Measurements from ENCODE around the gene ATP1A2. TPM values are rescaled to one million over a fixed set of nuclear protein-coding genes. Genes with fewer than 3 reads are reported as not detected.

Gene ATP1A2
- total and polyA plus RNA-seq, 2 of the 8 experiments (the other 6 are each of a cell fraction or from before 2014, with no cell fraction given): 39.7 to 40.8 TPM

DNA sequence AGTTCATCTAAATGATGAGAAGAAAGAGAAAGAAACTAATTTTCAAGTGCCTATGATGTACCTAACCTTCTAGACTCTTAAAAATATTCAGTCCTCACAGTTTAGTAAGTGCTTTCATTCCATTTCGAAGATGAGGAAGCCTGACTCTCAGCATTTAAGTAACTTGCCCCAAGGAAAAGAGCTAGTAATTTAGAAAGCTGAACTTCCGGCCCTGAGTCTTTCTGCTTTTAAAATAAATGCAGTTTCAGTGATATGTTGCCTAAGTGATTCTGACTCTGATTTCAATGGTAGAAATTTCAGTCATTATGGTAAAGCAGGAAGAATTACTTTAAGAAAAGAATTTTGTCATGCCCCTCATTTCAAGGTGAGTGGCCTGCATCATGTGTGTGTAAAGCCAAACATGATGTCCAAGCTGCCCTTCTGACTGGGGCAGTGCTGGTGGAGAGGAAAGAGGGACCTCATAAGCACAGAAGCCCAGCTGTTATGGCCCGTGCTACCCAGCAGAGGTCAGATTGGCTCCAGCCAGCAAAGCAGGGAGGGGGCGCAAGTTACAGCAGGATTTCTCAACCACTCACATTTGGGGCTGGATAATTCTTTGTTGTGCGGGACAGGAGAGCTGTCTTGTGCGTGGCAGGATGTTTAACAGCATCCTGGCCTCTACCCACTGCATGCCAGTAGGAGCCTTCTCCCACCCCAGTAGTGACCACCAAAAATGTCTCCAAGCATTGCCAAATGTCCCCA, 46.6 kb downstream of the ATP1A2 start:
- Histone ChIP-seq H2BK12ac (ENCODE audit: low read depth, low read length) (peak overlapping the region; percentile 52; the same call in 1 of the 2 replicates), H2BK5ac (ENCODE audit: low read depth, low read length) (no peak overlapping the region), H2BK120ac (replicated peaks; ENCODE audit: low read depth, low read length) (no peak overlapping the region), H3K14ac (ENCODE audit: insufficient read length) (no peak overlapping the region), H2AK5ac (ENCODE audit: low read depth, low read length) (no peak overlapping the region), H4K91ac (replicated peaks; ENCODE audit: insufficient read length, low read length) (no peak overlapping the region), H3K9ac (replicated peaks in 1 of 4; ENCODE audit: extremely low read depth in 1 of 4, low read depth in 3 of 4, low read length in 3 of 4) (no peak overlapping the region), H3K79me2 (ENCODE audit: control insufficient read depth in 1 of 2, insufficient read depth in 2 of 2, low read length in 2 of 2) (no peaks in the 10 kb centered on the region), H3K56ac (replicated peaks; ENCODE audit: insufficient read length, low read depth, low read length) (no peak overlapping the region), H3K9me3 (ENCODE audit: insufficient read depth in 2 of 2, low read depth in 1 of 2, low read length in 1 of 2) (no peaks in the 10 kb centered on the region), H2BK15ac (ENCODE audit: low read length) (no peak overlapping the region), H4K5ac (ENCODE audit: insufficient read length, low read depth, low read length) (no peak overlapping the region), H3K4me2 (ENCODE audit: insufficient read depth in 1 of 2, low read depth in 2 of 2, low read length in 2 of 2) (0 out of 4 replicates have a peak overlapping the region, but pooled peaks of 1 of the 2 experiments have one; percentile 9), H3K4ac (replicated peaks; ENCODE audit: insufficient read length, low read depth, low read length) (no peak overlapping the region), H3K79me1 (ENCODE audit: low read depth, low read length) (no peaks in the 10 kb centered on the region), H3K4me3 (ENCODE audit: extremely low read depth in 1 of 4, insufficient read depth in 2 of 4, low read depth in 3 of 4, low read length in 4 of 4) (no peak overlapping the region), H3K23ac (ENCODE audit: insufficient read length) (no peak overlapping the region), H3K27me3 (replicated peaks in 1 of 4; ENCODE audit: control insufficient read depth in 3 of 4, extremely low read depth in 1 of 4, insufficient read depth in 3 of 4, low read length in 3 of 4) (no peaks in the 10 kb centered on the region; a peak in 2 of 7 replicates), H2BK20ac (ENCODE audit: low read length) (peak overlapping the region; percentile 82; the same call in 1 of the 2 replicates), H3K4me1 (replicated peaks in 1 of 4; ENCODE audit: control insufficient read depth in 3 of 4, insufficient read depth in 4 of 4, low read length in 3 of 4) (peaks cover 0 to 3% (median 1%) of the 10 kb centered on the region in 4 experiments; a peak in 3 of 7 replicates), H3K27ac (ENCODE audit: low read depth, low read length) (no peak overlapping the region), H2AFZ (ENCODE audit: low read length) (0 out of 2 replicates have a peak overlapping the region, but pooled peaks have one; percentile 79), H3K23me2 (ENCODE audit: low read depth, low read length) (no peaks in the 10 kb centered on the region), H4K8ac (ENCODE audit: extremely low read depth, insufficient read depth, low read length) (no peak overlapping the region), H3K36me3 (ENCODE audit: control insufficient read depth in 2 of 4, insufficient read depth in 4 of 4, low read length in 3 of 4) (no peaks in the 10 kb centered on the region), H3K18ac (ENCODE audit: extremely low read depth, low read length) (no peak overlapping the region), H4K20me1 (replicated peaks in 1 of 2; ENCODE audit: control insufficient read depth in 1 of 2, insufficient read depth in 2 of 2, low read length in 2 of 2) (no peaks in the 10 kb centered on the region)
- FAIRE-seq (peak; percentile 80), DNase-seq (ENCODE audit: low read depth in 1 of 2, low spot score in 2 of 2) (peak; percentile 54 to 73)
- ChIA-PET CTCF (ENCODE audit: partially characterized antibody) (interaction anchor here (0.7 to 18.4 kb wide), 38 partner anchors 11 to 979 kb away, joined by 3 to 257 read pairs (median 7); partner anchors contain the start of genes ATP1A4, CASQ1, DCAF8 and KCNJ9), POLR2A (ENCODE audit: partially characterized antibody) (interaction anchor here (1.2 to 2.4 kb wide), 6 partner anchors 9 to 90 kb away, joined by 3 to 11 read pairs (median 5); no protein-coding TSS in a partner anchor)
- 40% methylated on average over 6 of the region's 6 CpGs; no CpG with 5 or more reads in 1 of the 2 experiments for WGBS, 2 experiments (ENCODE audit: extremely low coverage in 1 of 2, insufficient coverage in 1 of 2, insufficient read length in 1 of 2, insufficient replicate concordance in 2 of 2, low coverage in 1 of 2, low lambda C conversion rate in 2 of 2, missing lambda C conversion rate in 1 of 2)
- TF ChIP-seq POU5F1 (IDR thresholded peaks at IDR 0.05; ENCODE audit: low read depth, low read length): no peak
- peak; percentile 87 to 98 (median 95) for TF ChIP-seq CTCF (IDR thresholded peaks at IDR 0.05; ENCODE audit: control extremely low read depth in 1 of 3, insufficient read depth in 1 of 3, low read depth in 1 of 3, low read length in 3 of 3)
- no peak for TF ChIP-seq MAFK (IDR thresholded peaks at IDR 0.05; ENCODE audit: low read depth, low read length)
- peak; percentile 88 for TF ChIP-seq CEBPB (IDR thresholded peaks at IDR 0.05; ENCODE audit: low read depth, low read length)
- TF ChIP-seq SAP30 (IDR thresholded peaks at IDR 0.05; ENCODE audit: insufficient read depth, insufficient replicate concordance, low read length): no peak
- TF ChIP-seq TAF7 (optimal IDR thresholded peaks at IDR 0.05; ENCODE audit: borderline replicate concordance, low read depth, low read length): no peak
- no peak for TF ChIP-seq SIRT6 (IDR thresholded peaks at IDR 0.05; ENCODE audit: low read length)
- TF ChIP-seq SIN3A (conservative IDR thresholded peaks at IDR 0.05 in 1 of 2, IDR thresholded peaks at IDR 0.05 in 1 of 2; ENCODE audit: low read depth in 1 of 2, low read length in 2 of 2): no peak
